Measurements from ENCODE around the gene NHLRC2.
"Not testable (repeated sequence)": the region's sequence is repeated elsewhere in the genome, so short reads cannot be mapped to it uniquely, and the experiment has no call there.

NHLRC2 gene, protein sequence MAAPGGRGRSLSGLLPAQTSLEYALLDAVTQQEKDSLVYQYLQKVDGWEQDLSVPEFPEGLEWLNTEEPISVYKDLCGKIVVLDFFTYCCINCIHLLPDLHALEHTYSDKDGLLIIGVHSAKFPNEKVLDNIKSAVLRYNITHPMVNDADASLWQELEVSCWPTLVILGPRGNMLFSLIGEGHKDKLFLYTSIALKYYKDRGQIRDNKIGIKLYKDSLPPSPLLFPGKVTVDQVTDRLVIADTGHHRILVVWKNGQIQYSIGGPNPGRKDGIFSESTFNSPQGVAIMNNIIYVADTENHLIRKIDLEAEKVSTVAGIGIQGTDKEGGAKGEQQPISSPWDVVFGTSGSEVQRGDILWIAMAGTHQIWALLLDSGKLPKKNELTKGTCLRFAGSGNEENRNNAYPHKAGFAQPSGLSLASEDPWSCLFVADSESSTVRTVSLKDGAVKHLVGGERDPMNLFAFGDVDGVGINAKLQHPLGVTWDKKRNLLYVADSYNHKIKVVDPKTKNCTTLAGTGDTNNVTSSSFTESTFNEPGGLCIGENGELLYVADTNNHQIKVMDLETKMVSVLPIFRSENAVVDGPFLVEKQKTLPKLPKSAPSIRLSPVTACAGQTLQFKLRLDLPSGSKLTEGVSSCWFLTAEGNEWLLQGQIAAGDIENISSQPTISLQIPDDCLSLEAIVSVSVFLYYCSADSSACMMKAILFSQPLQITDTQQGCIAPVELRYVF

GRCh38 chr10:113854013-113854760, at the start of gene NHLRC2, which contains the start of gene DCLRE1A:
Gene NHLRC2 (plus strand): TSS chr10:113854661. CDS start chr10:113854873, 212 bp downstream.
Gene DCLRE1A (minus strand): TSS chr10:113854082. CDS start chr10:113853182, 900 bp downstream.
- DNase-seq (ENCODE audit: low spot score), result peak; percentile 43

- DNase-seq (ENCODE audit: low spot score), result no peak
These were observed 48.0 kb upstream of the NHLRC2 start for GRCh38 chr10:113806503-113806902.

DNA sequence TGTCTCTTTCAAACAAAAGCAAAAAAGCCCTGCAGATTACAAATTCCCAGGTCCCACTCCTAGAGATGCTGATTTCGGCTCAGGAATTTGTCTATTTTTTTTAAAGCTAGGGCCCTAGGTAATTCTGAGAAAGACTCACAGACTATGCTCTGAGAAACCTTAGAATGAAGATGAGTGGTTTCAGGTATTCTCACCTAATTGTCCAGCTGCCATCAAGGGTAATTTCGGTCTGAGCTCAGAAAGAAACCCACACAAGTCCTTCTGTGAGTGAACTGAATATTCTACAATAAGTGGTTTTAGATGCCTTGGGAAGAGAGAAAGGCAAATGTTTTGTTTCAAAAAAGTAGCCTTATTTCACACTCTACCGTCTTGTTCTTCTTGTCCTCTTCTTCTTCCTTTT, 46.3 kb upstream of the NHLRC2 start:
- DNase-seq (ENCODE audit: low spot score), result no peak

GRCh38 chr10:113814700-113815099, 39.8 kb upstream of the NHLRC2 start:
- DNase-seq (ENCODE audit: low spot score), result not testable (repeated sequence)

- DNase-seq (ENCODE audit: low spot score), result no peak
These were observed 34.5 kb upstream of the NHLRC2 start for GRCh38 chr10:113819989-113820388.

DNA sequence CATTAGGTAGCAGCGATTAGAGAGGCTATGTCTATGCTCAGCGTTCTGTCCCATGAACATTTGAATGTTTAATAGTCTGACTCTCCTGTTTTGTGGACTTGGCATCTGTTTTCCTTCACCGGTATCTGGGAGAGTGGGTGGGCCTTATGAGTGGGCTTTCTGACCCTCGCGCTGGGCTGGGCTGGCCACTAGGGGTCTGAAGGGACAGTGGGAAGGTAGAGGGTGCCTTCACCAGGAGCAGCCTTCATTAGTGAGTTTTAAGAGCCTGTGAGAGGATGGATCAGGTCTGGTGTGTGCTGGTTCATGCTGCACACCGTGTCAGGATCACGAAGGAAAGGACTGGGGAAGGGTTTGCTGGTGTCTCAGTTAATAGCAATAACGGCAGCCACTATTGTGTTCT, 34.0 kb upstream of the NHLRC2 start:
- no peak for DNase-seq (ENCODE audit: low spot score)

DNA sequence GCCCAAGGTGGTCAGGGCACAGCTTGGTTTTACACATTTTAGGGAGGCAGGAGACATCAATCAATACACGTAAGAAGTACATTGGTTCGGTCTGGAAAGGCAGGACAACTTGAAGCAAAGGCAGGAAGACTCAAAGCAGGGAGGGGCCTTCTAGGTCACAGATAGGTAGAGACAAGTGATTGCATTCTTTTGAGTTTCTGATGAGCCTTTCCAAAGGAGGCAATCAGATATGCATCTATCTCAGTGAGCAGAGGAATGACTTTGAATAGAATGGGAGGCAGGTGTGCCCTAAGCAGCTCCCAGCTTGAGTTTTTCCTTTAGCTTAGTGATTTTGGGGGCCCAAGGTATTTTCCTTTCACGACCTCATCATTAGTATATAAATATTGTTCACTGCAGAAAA, 33.2 kb upstream of the NHLRC2 start:
- not testable (repeated sequence) for DNase-seq (ENCODE audit: low spot score)

DNA sequence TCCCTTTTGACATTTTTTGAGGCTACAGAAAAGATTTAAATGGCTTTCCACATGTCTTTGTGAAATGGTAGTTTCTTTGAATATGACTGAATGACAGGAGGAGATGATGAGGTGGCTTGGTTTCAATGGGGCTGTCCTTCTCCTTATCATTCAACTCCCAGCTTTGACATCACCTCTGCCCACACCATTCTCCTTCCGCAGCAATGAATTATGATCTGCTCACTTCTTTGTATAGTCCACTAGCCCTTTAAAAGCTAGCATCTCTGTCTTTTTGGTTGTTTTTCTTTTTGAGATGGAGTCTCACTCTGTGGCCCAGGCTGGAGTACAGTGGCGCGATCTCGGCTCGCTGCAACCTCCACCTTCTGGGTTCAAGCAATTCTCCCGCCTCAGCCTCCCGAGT, 32.3 kb upstream of the NHLRC2 start:
- DNase-seq (ENCODE audit: low spot score), result no peak

DNA sequence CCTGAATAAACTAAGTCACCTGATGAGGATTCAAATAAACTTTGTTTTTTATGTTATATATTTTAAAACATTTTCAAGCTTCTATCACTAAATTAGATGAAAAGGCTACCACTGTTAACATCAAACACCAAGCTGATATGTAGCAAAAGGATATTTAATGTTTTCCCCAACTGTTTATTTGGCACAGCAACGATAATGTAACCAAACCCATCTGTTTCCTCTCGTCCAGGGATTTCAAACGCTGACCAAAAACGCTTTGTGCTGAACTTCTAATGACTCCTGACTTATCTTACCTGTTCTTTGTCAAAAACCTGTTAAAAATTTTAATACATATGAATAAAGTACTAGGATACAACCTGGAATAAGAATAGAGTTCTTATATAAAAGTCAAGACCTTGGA, 31.1 kb upstream of the NHLRC2 start:
- no peak for DNase-seq (ENCODE audit: low spot score)

DNA sequence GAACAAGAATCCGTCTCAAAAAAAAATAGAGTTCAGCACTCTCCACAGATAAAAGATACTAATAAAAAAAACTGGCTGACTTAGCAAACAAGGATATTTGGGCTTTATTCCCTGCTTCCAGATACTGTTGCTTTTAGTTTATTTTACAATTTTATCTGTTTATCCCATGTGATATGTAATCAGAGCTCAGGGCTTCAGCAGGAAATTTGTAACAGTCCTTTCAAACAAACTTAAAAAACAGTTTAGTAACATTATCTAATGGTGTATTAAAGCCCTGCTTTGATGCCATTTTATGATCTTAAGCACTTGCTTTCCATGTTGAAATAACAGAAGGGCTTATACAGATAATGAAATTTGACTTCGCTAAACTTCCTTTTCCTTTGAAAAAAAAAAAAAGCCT, 28.7 kb upstream of the NHLRC2 start:
- no peak for DNase-seq (ENCODE audit: low spot score)

DNA sequence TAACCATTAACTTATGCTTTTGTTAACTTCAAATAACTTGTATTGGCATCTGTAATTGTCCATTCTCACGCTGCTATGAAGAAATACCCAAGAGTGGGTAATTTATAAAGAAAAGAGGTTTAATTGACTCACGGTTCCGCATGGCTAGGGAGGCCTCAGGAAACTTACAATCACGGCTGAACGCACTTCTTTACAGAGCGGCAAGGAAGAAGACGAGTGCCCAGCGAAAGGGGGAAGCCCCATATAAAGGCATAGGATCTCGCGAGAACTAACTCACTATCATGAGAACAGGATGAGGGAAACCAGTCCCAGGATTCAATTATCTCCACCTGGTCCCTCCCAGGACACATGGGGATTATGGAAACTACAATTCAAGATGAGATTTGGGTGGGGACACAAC, 25.9 kb upstream of the NHLRC2 start:
- DNase-seq (ENCODE audit: low spot score), result not testable (repeated sequence)

DNA sequence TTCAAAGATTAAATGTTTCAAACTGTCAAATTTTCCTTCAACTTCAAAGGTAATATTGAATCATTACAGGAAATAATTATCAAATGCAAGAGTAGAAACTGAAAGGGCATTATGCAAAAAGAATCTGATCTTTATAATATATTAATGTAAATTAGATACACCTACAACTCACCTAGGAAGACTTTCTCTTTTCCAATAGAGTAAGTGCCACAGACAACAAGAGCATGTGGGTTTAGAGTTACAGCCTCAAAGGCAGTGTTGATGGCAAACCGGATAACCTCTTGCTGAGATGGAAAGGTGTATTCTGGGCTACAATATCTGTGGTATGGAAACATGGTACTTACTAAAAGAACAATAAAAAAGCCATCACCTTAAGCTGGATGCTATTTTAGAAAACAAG, 12.3 kb upstream of the NHLRC2 start:
- no peak for DNase-seq (ENCODE audit: low spot score)

DNA sequence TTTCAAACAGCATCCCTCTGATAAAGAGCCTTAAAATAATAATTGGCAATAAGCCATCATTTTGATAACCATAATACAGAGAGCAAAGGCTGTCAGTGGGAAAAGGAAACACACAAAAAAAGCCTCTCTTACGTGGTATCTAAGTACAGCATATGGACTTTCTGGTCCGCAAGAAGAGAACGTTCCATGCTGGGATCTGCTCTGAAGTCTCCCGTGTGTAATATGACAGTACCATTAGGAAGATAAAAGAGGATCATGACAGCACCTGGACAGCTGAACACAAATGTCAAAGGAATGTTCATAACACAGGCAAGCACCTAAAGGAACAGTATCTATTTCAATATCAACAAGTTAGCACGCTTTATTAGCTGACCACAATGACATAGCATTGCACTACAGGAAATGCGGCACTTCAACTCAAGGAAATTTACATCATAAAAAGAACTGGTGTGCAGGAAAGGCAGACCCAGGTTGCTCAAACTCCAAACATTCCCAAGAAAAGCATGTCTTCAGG, 10.4 kb upstream of the NHLRC2 start:
- no peak for DNase-seq (ENCODE audit: low spot score)

- DNase-seq (ENCODE audit: low spot score), result no peak
These were observed 8.4 kb upstream of the NHLRC2 start for GRCh38 chr10:113846036-113846435.

DNA sequence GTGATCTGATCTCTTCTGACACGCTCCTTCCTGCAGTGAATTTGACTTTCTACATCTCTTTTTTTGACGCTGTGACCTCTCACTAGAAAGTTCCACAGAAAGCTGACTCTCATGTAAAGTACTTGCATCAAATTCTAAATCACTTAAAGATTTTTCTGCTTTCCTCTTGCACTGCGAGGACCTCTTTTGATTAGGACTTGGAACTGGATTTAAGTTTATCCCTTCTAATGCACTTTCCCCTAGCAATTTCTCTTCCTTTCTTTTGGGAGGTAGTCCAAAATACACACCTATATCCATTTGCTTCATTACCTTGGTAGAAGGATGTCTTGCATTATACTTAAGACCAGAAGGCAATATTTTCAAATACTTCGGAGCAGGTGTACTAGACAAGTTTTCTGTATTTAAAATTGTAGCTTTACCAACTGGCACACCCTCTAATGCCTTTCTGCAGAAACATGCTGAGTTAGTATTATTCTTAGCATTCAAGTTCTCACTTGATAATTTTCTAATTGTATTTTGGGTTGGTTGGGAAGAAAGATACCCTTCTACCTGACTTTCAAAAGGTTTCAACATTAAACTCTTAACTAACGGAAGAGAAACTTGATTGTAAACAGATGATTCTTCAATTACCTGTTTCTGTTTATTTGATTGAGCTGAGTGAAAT, 5.2 kb upstream of the NHLRC2 start:
- no peak for DNase-seq (ENCODE audit: low spot score)

DNA sequence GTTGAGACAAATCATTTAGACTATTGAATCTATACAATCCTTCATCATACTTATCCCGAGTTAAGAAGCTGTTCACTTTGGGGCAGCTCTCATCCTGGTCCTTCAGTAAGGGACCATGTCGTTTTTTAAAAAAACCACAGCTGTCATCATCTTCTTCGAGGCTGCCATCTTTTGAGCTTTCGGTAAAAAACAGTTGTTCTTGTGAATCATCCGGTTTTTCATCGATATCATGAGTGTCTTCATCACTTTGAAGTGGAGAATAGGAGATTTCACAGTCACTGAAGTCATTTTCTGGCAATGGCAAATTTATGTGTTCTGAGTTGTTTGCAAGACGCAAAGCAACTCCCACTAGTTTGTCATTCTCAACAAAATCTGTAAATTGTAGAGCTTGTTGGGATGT, 4.5 kb upstream of the NHLRC2 start:
- DNase-seq (ENCODE audit: low spot score), result no peak

DNA sequence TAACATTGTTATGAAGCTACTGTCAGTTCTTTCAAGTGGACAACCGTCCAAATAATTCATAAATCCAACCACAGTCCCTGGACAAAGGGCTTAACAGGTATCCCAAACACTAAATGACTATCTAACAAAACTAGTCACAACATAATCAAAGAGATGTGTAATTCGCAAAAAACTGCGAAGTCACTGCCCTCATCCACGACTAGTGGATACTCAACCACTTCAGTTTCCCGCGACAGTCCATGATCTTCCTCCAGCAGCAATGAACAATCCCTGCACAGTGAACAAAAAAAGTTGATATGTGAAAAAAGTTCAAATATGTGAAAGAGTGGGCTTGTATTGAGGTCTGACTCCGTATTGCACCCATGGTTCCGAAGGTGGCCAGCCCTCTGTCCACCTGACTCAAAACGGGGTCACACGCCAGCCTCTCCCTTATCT, 866 bp upstream of the NHLRC2 start:
- peak; percentile 40 for DNase-seq (ENCODE audit: low spot score)

GRCh38 chr10:113854761-113855588, 514 bp downstream of the NHLRC2 start:
- peak; percentile 36 for DNase-seq (ENCODE audit: low spot score)

GRCh38 chr10:113856563-113856962, 2.1 kb downstream of the NHLRC2 start:
- no peak for DNase-seq (ENCODE audit: low spot score)

DNA sequence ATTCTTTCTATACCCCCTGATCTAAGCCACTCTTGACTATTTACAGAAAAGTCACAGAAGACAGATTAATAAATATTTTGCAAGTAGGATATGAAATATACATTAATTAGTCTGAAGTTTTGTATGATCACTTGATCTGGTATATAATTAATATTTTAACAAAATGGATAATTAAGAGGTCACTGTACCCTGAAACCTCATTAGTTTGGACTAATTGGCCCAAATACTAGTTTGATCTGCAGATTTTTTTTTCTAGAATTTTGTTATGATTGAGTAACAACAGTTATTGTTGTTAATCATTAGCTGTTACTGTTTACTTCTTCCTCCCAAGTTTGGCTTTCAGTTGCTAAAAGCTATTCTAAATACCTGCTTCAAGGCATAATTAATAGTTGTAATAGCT, 2.7 kb downstream of the NHLRC2 start:
- DNase-seq (ENCODE audit: low spot score), result no peak

DNA sequence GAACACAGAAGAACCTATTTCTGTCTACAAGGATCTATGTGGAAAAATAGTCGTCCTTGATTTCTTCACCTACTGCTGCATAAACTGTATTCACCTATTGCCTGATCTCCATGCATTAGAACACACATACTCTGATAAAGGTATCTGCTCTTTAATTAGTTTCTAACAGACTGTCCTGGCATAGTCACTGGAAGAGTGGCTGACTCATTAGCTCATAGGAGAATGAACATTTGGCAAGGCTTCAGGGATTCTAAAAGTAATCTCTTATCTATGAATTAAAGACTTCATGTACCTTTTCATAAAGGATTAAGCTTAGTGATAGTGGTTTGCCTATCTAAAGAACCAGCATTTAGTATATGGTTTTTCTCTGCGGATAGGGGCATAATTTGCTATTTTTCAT, 4.1 kb downstream of the NHLRC2 start:
- DNase-seq (ENCODE audit: low spot score), result no peak

Measured in HuH-7.5 (cell line).